BLaER1 treated with 17β-estradiol and CSF1 and Interleukin-3, amounts not matched to agents 10 nM and 100 nM (cell line): Measurements from ENCODE around the gene KLHL33.
"Not testable (repeated sequence)": the region's sequence is repeated elsewhere in the genome, so short reads cannot be mapped to it uniquely, and the experiment has no call there.

ENCODE experiments used
- H3K27ac ChIP-seq, 11 experiments: shearing (Covaris generic); formaldehyde crosslinking; 2 replicates each; pipeline ENCODE4 v1.8.1; 2022
- H3K27me3 ChIP-seq, 11 experiments: shearing (Covaris generic); formaldehyde crosslinking; 2 replicates each; pipeline ENCODE4 v1.8.1; 2022
- H3K36me3 ChIP-seq, 11 experiments: shearing (Covaris generic); formaldehyde crosslinking; 2 replicates each; pipeline ENCODE4 v1.8.1; 2022
- H3K4me1 ChIP-seq, 10 experiments: shearing (Covaris generic); formaldehyde crosslinking; 2 replicates each; pipeline ENCODE4 v1.8.1; 2022
- H3K4me2 ChIP-seq, 11 experiments: shearing (Covaris generic); formaldehyde crosslinking; 2 replicates each; pipeline ENCODE4 v1.8.1; 2022
- H3K4me3 ChIP-seq, 10 experiments: shearing (Covaris generic); formaldehyde crosslinking; 2 replicates each; pipeline ENCODE4 v1.8.1; 2022
- H3K9ac ChIP-seq, 11 experiments: shearing (Covaris generic); formaldehyde crosslinking; 2 replicates each; pipeline ENCODE4 v1.8.1; 2022
- H3K9me3 ChIP-seq, 11 experiments: shearing (Covaris generic); formaldehyde crosslinking; replicated peaks in 1 of 11; 2 replicates each; pipeline ENCODE4 v1.8.1; 2022
- H4K20me1 ChIP-seq, 11 experiments: shearing (Covaris generic); formaldehyde crosslinking; 2 replicates each; pipeline ENCODE4 v1.8.1; 2022
- Cebpa-rat ChIP-seq, 11 experiments: shearing (Covaris generic); IDR thresholded peaks; 2 replicates each; pipeline ENCODE4 v1.8.1; 2022

Gene KLHL33

DNA sequence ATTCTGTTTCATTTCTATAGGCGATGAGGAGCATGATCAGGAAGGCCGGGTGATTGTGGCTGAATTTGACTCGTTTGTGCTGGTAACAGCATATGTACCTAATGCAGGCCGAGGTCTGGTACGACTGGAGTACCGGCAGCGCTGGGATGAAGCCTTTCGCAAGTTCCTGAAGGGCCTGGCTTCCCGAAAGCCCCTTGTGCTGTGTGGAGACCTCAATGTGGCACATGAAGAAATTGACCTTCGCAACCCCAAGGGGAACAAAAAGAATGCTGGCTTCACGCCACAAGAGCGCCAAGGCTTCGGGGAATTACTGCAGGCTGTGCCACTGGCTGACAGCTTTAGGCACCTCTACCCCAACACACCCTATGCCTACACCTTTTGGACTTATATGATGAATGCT is 21.0 kb upstream of the KLHL33 start:
- Histone ChIP-seq H3K4me1 (peaks cover 58 to 67% (median 63%) of the 10 kb centered on the region in 10 experiments), H3K27me3 (no peaks in the 10 kb centered on the region), H3K9me3 (peaks cover 0 to under 1% (median 0%) of the 10 kb centered on the region in 11 experiments; a peak in 1 of 22 replicates), H3K4me2 (peak overlapping the region; percentile 91 to 98 (median 94)), H3K9ac (peak overlapping the region; percentile 91 to 98 (median 93); a peak in 20 of 22 replicates), H3K36me3 (peaks cover 48 to 62% (median 55%) of the 10 kb centered on the region in 11 experiments), H3K4me3 (peak overlapping the region; percentile 76 to 99 (median 84)), H4K20me1 (peaks cover 0 to 53% (median 28%) of the 10 kb centered on the region in 11 experiments; a peak in 15 of 22 replicates), H3K27ac (peak overlapping the region in 10 of 11 experiments; percentile 90 to 97 (median 96); a peak in 20 of 22 replicates)
- TF ChIP-seq Cebpa-rat (IDR thresholded peaks at IDR 0.05), result no peak

DNA sequence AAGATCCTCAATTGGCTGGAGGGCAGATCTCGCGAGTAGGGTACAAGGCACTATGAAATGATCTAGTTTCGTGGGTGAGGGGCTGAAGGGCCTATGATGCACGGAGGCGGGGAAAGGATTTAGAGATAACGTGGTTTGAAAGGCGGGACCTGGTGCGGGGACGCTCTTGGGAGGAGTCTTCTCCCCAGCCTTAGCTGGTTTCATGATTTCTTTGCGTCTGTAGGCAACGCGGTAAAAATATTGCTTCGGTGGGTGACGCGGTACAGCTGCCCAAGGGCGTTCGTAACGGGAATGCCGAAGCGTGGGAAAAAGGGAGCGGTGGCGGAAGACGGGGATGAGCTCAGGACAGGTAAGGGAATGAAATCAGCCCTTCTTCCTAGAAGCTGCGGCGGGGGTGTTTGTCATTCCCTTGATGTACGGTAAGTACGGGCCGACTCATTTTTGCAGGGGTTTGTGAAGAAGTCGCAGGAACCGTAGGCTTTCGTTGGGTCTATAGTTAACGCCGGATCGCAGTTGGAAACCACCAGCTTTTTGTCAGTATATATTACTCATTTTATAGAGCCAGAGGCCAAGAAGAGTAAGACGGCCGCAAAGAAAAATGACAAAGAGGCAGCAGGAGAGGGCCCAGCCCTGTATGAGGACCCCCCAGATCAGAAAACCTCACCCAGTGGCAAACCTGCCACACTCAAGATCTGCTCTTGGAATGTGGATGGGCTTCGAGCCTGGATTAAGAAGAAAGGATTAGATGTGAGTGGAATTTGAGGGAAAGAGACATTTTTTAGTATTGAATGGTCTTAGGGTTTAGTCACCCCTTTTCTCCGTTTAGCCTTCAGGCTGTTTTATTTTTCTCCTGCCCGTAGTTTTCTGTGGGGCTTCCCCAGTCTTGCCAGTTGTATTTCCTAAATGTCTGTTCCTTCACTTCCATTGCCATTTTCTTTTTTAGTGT is 19.7 kb upstream of the KLHL33 start:
- peaks cover 56 to 68% (median 62%) of the 10 kb centered on the region in 10 experiments for H3K4me1 ChIP-seq
- peak overlapping the region; percentile 91 to 98 (median 94) for H3K4me2 ChIP-seq
- peaks cover 61 to 75% (median 68%) of the 10 kb centered on the region in 11 experiments for H3K36me3 ChIP-seq
- H3K4me3 ChIP-seq, result peak overlapping the region; percentile 76 to 99 (median 84)
- H3K27ac ChIP-seq, result peak overlapping the region; percentile 90 to 97 (median 95)
- peak overlapping the region; percentile 91 to 98 (median 93) for H3K9ac ChIP-seq
- peaks cover 0 to 49% (median 26%) of the 10 kb centered on the region in 11 experiments; a peak in 15 of 22 replicates for H4K20me1 ChIP-seq
- TF ChIP-seq Cebpa-rat (IDR thresholded peaks at IDR 0.05), result no peak
- H3K27me3 ChIP-seq, result no peaks in the 10 kb centered on the region
- H3K9me3 ChIP-seq, result no peaks in the 10 kb centered on the region

DNA sequence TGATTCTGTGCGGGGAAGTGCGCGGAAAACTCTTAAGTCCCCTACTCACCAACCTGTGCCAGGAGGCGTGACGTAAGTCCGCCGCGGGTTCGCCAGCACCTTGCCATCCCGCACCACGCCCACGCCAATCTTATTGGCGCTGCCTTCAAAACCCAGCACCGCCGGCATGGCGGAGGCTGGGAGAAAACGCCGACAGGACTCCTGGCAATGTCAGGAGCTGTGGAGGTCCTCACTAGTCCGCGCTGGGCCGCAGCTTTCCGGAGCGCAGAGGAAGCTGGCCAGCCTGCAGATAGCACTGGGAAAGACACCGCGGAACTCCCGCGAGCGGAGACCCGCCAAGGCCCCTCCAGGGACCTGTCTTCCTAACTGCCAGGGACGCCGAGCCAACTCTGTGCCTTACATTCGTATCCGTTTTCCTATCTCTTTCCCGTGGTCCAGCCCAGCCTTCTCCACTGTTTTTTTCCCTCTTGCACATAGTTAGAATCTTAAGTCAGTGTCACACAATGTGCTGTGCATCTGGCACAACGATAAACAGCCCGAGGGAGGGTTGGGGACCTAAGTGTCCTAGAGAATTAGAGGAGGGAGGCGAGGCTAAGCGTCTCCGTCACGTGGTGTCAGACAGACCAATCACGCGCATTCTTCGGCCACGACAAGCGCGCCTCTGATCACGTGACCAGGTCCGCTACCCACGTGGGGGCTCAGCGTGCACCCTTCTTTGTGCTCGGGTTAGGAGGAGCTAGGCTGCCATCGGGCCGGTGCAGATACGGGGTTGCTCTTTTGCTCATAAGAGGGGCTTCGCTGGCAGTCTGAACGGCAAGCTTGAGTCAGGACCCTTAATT is 18.8 kb upstream of the KLHL33 start, which contains the start of the genes APEX1 and OSGEP:
Gene APEX1, plus strand, starts transcription at position 711 of the 839 bp plus-strand sequence. CDS start 420 bp downstream, outside the sequence.
Gene OSGEP, minus strand, starts transcription at position 297 of the 839 bp plus-strand sequence. Its CDS starts 129 bp downstream, at position 168.
- Histone ChIP-seq H3K4me1 (peaks cover 48 to 59% (median 53%) of the 10 kb centered on the region in 10 experiments), H3K27ac (peak within 1 kb of the TSS; percentile 90 to 97 (median 95)), H3K9ac (peak within 1 kb of the TSS; percentile 91 to 98 (median 93)), H4K20me1 (peaks cover 0 to 40% (median 20%) of the 10 kb centered on the region in 11 experiments; a peak in 15 of 22 replicates), H3K36me3 (peaks cover 66 to 78% (median 71%) of the 10 kb centered on the region in 11 experiments), H3K4me2 (peak within 1 kb of the TSS; percentile 91 to 98 (median 94)), H3K27me3 (no peaks in the 10 kb centered on the region), H3K4me3 (peak within 1 kb of the TSS; percentile 76 to 99 (median 84)), H3K9me3 (no peaks in the 10 kb centered on the region)
- no peak for TF ChIP-seq Cebpa-rat (IDR thresholded peaks at IDR 0.05)

DNA sequence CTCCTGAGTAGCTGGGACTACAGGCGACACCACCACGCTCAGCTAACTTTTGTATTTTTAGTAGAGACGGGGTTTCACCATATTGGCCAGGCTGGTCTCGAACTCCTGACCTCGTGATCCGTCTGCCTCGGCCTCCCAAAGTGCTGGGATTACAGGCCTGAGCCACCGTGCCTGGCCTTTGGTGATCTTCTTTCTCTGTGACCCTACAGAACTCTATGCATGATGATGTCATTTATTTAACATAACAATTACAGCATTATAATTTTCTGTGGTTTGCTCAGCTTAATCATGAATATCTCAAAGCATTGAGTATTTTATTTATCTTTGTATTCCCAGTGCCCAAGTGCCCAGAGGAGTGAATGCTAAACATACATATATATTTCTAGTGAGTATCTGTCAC is 16.9 kb upstream of the KLHL33 start:
- H3K4me3 ChIP-seq, result peak overlapping the region in 5 of 10 experiments; percentile 81 to 95 (median 86); a peak in 6 of 20 replicates
- peak overlapping the region in 6 of 11 experiments; percentile 11 to 95 (median 92); a peak in 4 of 22 replicates for H3K9ac ChIP-seq
- H3K27me3 ChIP-seq, H3K9me3 ChIP-seq: not testable (repeated sequence)
- peaks cover 66 to 78% (median 71%) of the 10 kb centered on the region in 11 experiments for H3K36me3 ChIP-seq
- peak overlapping the region; percentile 88 to 98 (median 93) for H3K4me2 ChIP-seq
- H3K27ac ChIP-seq, result peak overlapping the region in 1 of 11 experiments; percentile 96; a peak in 3 of 22 replicates
- peaks cover 42 to 59% (median 49%) of the 10 kb centered on the region in 10 experiments for H3K4me1 ChIP-seq
- H4K20me1 ChIP-seq, result peaks cover 0 to 21% (median 12%) of the 10 kb centered on the region in 11 experiments; a peak in 12 of 22 replicates

DNA sequence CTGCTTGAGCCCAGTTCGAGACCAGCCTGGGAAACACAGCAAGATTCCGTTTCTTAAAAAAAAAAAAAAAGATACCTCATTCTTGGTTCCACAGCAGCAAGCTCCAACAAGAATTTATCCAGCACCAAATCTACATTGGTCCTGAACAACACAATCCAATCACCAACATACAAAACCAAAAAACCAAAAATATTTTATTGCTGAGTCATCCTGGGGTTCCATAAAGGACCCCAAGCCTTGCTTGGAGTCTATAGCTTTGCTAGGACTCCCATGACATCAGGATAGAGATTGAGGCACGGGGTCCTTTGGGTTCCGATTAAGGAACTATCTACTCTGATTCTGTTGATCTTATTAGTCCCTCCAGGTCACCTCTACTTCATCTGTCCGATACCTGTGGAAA is 10.9 kb upstream of the KLHL33 start:
- H3K9me3 ChIP-seq, result peaks cover 0 to 16% (median 7%) of the 10 kb centered on the region in 11 experiments; a peak in 14 of 22 replicates
- TF ChIP-seq Cebpa-rat (IDR thresholded peaks at IDR 0.05), result no peak
- H3K36me3 ChIP-seq, result peaks cover 66 to 96% (median 92%) of the 10 kb centered on the region in 11 experiments
- no peak overlapping the region for H3K4me3 ChIP-seq
- H3K4me2 ChIP-seq, result peak overlapping the region in 3 of 11 experiments; percentile 52 to 58 (median 56); a peak in 2 of 22 replicates
- no peaks in the 10 kb centered on the region for H3K27me3 ChIP-seq
- no peaks in the 10 kb centered on the region for H4K20me1 ChIP-seq
- H3K9ac ChIP-seq, result no peak overlapping the region
- peak overlapping the region in 4 of 11 experiments; percentile 12 to 49 (median 24); a peak in 4 of 22 replicates for H3K27ac ChIP-seq
- peaks cover 42 to 57% (median 46%) of the 10 kb centered on the region in 10 experiments for H3K4me1 ChIP-seq

DNA sequence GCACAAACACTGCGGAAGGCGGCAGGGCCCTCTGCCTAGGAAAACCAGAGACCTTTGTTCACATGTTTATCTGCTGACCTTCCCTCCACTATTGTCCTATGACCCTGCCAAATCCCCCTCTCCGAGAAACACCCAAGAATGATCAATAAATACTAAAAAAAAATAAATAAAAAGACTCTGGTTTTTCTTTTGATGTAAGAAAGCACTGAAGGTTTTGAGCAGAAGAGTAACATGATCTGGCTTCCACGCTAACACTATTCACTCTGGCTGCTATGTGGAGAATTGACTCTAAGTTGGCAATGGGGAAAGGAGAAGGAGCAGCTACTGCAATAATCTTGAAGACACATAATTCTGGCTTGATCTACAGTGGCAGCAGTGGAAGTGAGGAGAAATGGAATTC is 7.7 kb upstream of the KLHL33 start:
- H3K4me2 ChIP-seq, result 0 out of 22 replicates have a peak overlapping the region, but pooled peaks of 1 of the 11 experiments have one; percentile 69
- peaks cover 34 to 65% (median 60%) of the 10 kb centered on the region in 11 experiments for H3K36me3 ChIP-seq
- H3K4me3 ChIP-seq, H3K9ac ChIP-seq, H3K27ac ChIP-seq, H4K20me1 ChIP-seq, H3K27me3 ChIP-seq: not testable (repeated sequence)
- peaks cover 0 to 16% (median 7%) of the 10 kb centered on the region in 11 experiments; a peak in 15 of 22 replicates for H3K9me3 ChIP-seq
- H3K4me1 ChIP-seq, result peaks cover 60 to 83% (median 65%) of the 10 kb centered on the region in 10 experiments

DNA sequence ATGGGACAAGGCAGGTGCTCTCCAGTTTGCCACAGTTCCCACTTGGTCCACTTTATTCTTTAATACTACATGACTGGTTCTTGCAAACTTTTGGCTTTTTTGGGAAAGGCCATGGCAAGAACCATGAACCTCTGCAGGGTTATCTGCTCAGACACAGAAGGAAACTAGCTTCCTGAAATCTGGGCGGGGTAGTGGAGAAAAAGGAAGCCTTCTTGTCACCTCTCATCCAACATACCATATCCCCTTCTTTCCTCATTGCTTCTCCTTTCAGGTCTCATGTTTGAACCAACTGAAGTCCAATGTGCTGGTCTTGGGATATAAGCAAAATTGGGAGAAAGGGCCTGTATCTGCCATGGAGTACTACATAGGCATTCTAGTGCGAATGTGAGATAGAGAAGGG is 5.5 kb upstream of the KLHL33 start:
- no peak for TF ChIP-seq Cebpa-rat (IDR thresholded peaks at IDR 0.05)
- Histone ChIP-seq H4K20me1 (no peaks in the 10 kb centered on the region), H3K9ac (no peak overlapping the region), H3K4me3 (no peak overlapping the region; a peak in 1 of 20 replicates), H3K27ac (peak overlapping the region in 2 of 11 experiments; percentile 1 to 16; a peak in 1 of 22 replicates), H3K27me3 (no peaks in the 10 kb centered on the region), H3K4me1 (peaks cover 61 to 83% (median 67%) of the 10 kb centered on the region in 10 experiments), H3K4me2 (peak overlapping the region; percentile 56 to 82 (median 72)), H3K36me3 (peaks cover 12 to 43% (median 38%) of the 10 kb centered on the region in 11 experiments), H3K9me3 (peaks cover 0 to 24% (median 11%) of the 10 kb centered on the region in 11 experiments; a peak in 16 of 22 replicates)

DNA sequence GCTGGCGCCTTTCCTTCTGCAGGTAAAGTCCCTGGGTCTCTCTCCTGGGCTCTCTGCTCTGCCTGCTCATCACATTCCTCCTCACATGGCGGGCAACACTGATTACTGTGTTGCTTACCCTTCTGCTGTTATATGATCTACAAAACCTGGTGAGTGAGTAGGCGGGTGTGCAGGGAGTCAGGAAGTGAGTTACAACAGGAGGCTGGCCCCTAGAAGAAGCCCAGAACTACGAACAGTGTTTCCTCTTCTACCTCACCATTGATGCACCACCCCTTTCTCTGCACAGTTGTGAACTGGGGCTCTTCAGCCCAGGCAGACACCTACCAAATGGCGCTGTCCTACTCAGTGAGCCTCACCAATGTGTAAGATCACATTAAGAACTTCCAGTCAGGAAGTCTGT is 4.9 kb upstream of the KLHL33 start:
- Histone ChIP-seq H3K4me1 (peaks cover 63 to 83% (median 67%) of the 10 kb centered on the region in 10 experiments), H3K9me3 (peaks cover 0 to 24% (median 11%) of the 10 kb centered on the region in 11 experiments; a peak in 16 of 22 replicates), H3K36me3 (peaks cover 6 to 37% (median 32%) of the 10 kb centered on the region in 11 experiments), H3K4me3 (no peak overlapping the region; a peak in 1 of 20 replicates), H4K20me1 (no peaks in the 10 kb centered on the region), H3K27me3 (no peaks in the 10 kb centered on the region), H3K27ac (peak overlapping the region in 3 of 11 experiments; percentile 0 to 16 (median 1); a peak in 2 of 22 replicates), H3K4me2 (peak overlapping the region; percentile 56 to 82 (median 72)), H3K9ac (no peak overlapping the region)
- no peak for TF ChIP-seq Cebpa-rat (IDR thresholded peaks at IDR 0.05)
